ENCODE measurements around the gene IKZF5. TPM values are rescaled to one million over a fixed set of nuclear protein-coding genes. Genes with fewer than 3 reads are reported as not detected.

IKZF5 gene
- total and polyA plus RNA-seq, 2 experiments from 2014 or later, result 4.2 to 10.1 TPM

GRCh38 chr10:123000155-123000554 is 8.4 kb downstream of the IKZF5 start:
- no peak overlapping the region for H2AFZ ChIP-seq
- no peaks in the 10 kb centered on the region; the same call in none of the 2 replicates for H3K36me3 ChIP-seq (ENCODE audit: low read depth)
- H3K9ac ChIP-seq, result no peak overlapping the region
- H3K27me3 ChIP-seq (replicated peaks; ENCODE audit: insufficient read depth), result no peaks in the 10 kb centered on the region
- H3F3A ChIP-seq (ENCODE audit: insufficient read depth), result no peaks in the 10 kb centered on the region
- peaks cover 93% of the 10 kb centered on the region for H3K79me2 ChIP-seq (ENCODE audit: insufficient read depth)
- H3K27ac ChIP-seq, result no peak overlapping the region
- no peaks in the 10 kb centered on the region for H3K9me2 ChIP-seq (ENCODE audit: insufficient read depth)
- WGBS, 2 experiments (ENCODE audit: low coverage in 1 of 2, low lambda C conversion rate in 2 of 2, missing lambda C conversion rate in 2 of 2), result 89 to 92% methylated on average over 3 of the region's 3 CpGs
- in situ Hi-C loops (cut with MboI), result no loop called here
- no peaks in the 10 kb centered on the region for H3K9me3 ChIP-seq (ENCODE audit: low read depth)
- no peak for TF ChIP-seq EZH2 (IDR thresholded peaks at IDR 0.05; ENCODE audit: insufficient read depth, poor library complexity, severe bottlenecking)
- no peak for TF ChIP-seq EZH2phosphoT487 (IDR thresholded peaks at IDR 0.05; ENCODE audit: insufficient read depth, low read depth)
- no peak overlapping the region for H3K4me3 ChIP-seq
- no peak overlapping the region for H3K4me2 ChIP-seq (ENCODE audit: unreplicated experiment)
- no peaks in the 10 kb centered on the region for H3K4me1 ChIP-seq (ENCODE audit: insufficient read depth)
- no peaks in the 10 kb centered on the region for H4K20me1 ChIP-seq (ENCODE audit: insufficient read depth)
- no peak for DNase-seq

GRCh38 chr10:122999347-122999746 is 9.2 kb downstream of the IKZF5 start:
- no peaks in the 10 kb centered on the region for H4K20me1 ChIP-seq (ENCODE audit: insufficient read depth)
- no peak overlapping the region for H3K27ac ChIP-seq
- H3K9me3 ChIP-seq (ENCODE audit: low read depth), result no peaks in the 10 kb centered on the region
- H3K4me2 ChIP-seq (ENCODE audit: unreplicated experiment), result no peak overlapping the region
- peaks cover 85% of the 10 kb centered on the region for H3K79me2 ChIP-seq (ENCODE audit: insufficient read depth)
- no peak overlapping the region for H2AFZ ChIP-seq
- no peaks in the 10 kb centered on the region for H3F3A ChIP-seq (ENCODE audit: insufficient read depth)
- no peak for DNase-seq
- H3K4me1 ChIP-seq (ENCODE audit: insufficient read depth), result no peaks in the 10 kb centered on the region
- WGBS, 2 experiments (ENCODE audit: low coverage in 1 of 2, low lambda C conversion rate in 2 of 2, missing lambda C conversion rate in 2 of 2), result 98% methylated on average over 3 of the region's 3 CpGs
- H3K27me3 ChIP-seq (replicated peaks; ENCODE audit: insufficient read depth), result no peaks in the 10 kb centered on the region
- TF ChIP-seq EZH2phosphoT487 (IDR thresholded peaks at IDR 0.05; ENCODE audit: insufficient read depth, low read depth) (no peak), EZH2 (IDR thresholded peaks at IDR 0.05; ENCODE audit: insufficient read depth, poor library complexity, severe bottlenecking) (no peak)
- peaks cover 7% of the 10 kb centered on the region for H3K36me3 ChIP-seq (ENCODE audit: low read depth)
- H3K9me2 ChIP-seq (ENCODE audit: insufficient read depth), result no peaks in the 10 kb centered on the region
- in situ Hi-C loops (cut with MboI), result loop anchor here (25.0 kb wide), 1 partner anchor 712 kb away; no protein-coding TSS in a partner anchor
- H3K4me3 ChIP-seq, result no peak overlapping the region
- H3K9ac ChIP-seq, result no peak overlapping the region

GRCh38 chr10:122998934-122999333 is 9.7 kb downstream of the IKZF5 start:
- Histone ChIP-seq H3F3A (ENCODE audit: insufficient read depth) (no peaks in the 10 kb centered on the region), H3K4me2 (ENCODE audit: unreplicated experiment) (no peak overlapping the region), H3K27ac (no peak overlapping the region), H4K20me1 (ENCODE audit: insufficient read depth) (no peaks in the 10 kb centered on the region), H3K9ac (no peak overlapping the region), H3K4me3 (no peak overlapping the region), H3K9me3 (ENCODE audit: low read depth) (no peaks in the 10 kb centered on the region), H3K27me3 (replicated peaks; ENCODE audit: insufficient read depth) (no peaks in the 10 kb centered on the region), H3K4me1 (ENCODE audit: insufficient read depth) (no peaks in the 10 kb centered on the region), H3K36me3 (ENCODE audit: low read depth) (peaks cover 8% of the 10 kb centered on the region), H2AFZ (no peak overlapping the region), H3K79me2 (ENCODE audit: insufficient read depth) (peaks cover 81% of the 10 kb centered on the region), H3K9me2 (ENCODE audit: insufficient read depth) (no peaks in the 10 kb centered on the region)
- DNase-seq, result no peak
- WGBS, 2 experiments (ENCODE audit: low coverage in 1 of 2, low lambda C conversion rate in 2 of 2, missing lambda C conversion rate in 2 of 2), result 81 to 85% methylated on average over 3 of the region's 3 CpGs
- TF ChIP-seq EZH2phosphoT487 (IDR thresholded peaks at IDR 0.05; ENCODE audit: insufficient read depth, low read depth) (no peak), EZH2 (IDR thresholded peaks at IDR 0.05; ENCODE audit: insufficient read depth, poor library complexity, severe bottlenecking) (no peak)
- in situ Hi-C loops (cut with MboI), result loop anchor here (25.0 kb wide), 1 partner anchor 712 kb away; no protein-coding TSS in a partner anchor

GRCh38 chr10:122998360-122998917 is 10.2 kb downstream of the IKZF5 start:
- no peak overlapping the region for H3K4me3 ChIP-seq
- no peaks in the 10 kb centered on the region for H3K27me3 ChIP-seq (replicated peaks; ENCODE audit: insufficient read depth)
- in situ Hi-C loops (cut with MboI), result loop anchor here (25.0 kb wide), 1 partner anchor 711 kb away; no protein-coding TSS in a partner anchor
- WGBS, 2 experiments (ENCODE audit: low coverage in 1 of 2, low lambda C conversion rate in 2 of 2, missing lambda C conversion rate in 2 of 2), result 76 to 79% methylated on average over 6 of the region's 6 CpGs
- no peaks in the 10 kb centered on the region for H3K9me2 ChIP-seq (ENCODE audit: insufficient read depth)
- H3K27ac ChIP-seq, result no peak overlapping the region
- H3K36me3 ChIP-seq (ENCODE audit: low read depth), result peaks cover 8% of the 10 kb centered on the region
- DNase-seq, result no peak
- no peak for TF ChIP-seq EZH2 (IDR thresholded peaks at IDR 0.05; ENCODE audit: insufficient read depth, poor library complexity, severe bottlenecking)
- no peak for TF ChIP-seq EZH2phosphoT487 (IDR thresholded peaks at IDR 0.05; ENCODE audit: insufficient read depth, low read depth)
- H2AFZ ChIP-seq, result no peak overlapping the region
- H3K9me3 ChIP-seq (ENCODE audit: low read depth), result no peaks in the 10 kb centered on the region
- no peaks in the 10 kb centered on the region for H3F3A ChIP-seq (ENCODE audit: insufficient read depth)
- H4K20me1 ChIP-seq (ENCODE audit: insufficient read depth), result no peaks in the 10 kb centered on the region
- no peak overlapping the region for H3K9ac ChIP-seq
- no peak overlapping the region for H3K4me2 ChIP-seq (ENCODE audit: unreplicated experiment)
- peaks cover 76% of the 10 kb centered on the region for H3K79me2 ChIP-seq (ENCODE audit: insufficient read depth)
- no peaks in the 10 kb centered on the region for H3K4me1 ChIP-seq (ENCODE audit: insufficient read depth)
